GM12878 (cell line): ENCODE data around the gene MAPKAP1.

Experiments
- CTCF ChIP-seq, 3 experiments: IDR thresholded peaks in 2 of 3; conservative IDR thresholded peaks in 1 of 3; 2 replicates each; pipeline ENCODE4 v1.5.1; 2011; ENCODE audit warnings: low read depth in 3 of 3, low read length in 3 of 3, mild to moderate bottlenecking in 3 of 3, control low read depth in 2 of 3, moderate library complexity in 2 of 3, inconsistent platforms in 1 of 3, mixed read lengths in 1 of 3; ENCODE audit not compliant: control insufficient read depth in 2 of 3, insufficient read depth in 1 of 3; ENCODE audit errors: extremely low read depth in 1 of 3
- ELK1 ChIP-seq: IDR thresholded peaks from 2 replicates; pipeline ENCODE4 v1.6.1; 2012; ENCODE audit warnings: low read depth, low read length, improper control_type of control experiment
- EP300 ChIP-seq, 2 experiments: fragments of 150-350 bp in 1 of 2; IDR thresholded peaks; 2 replicates each; pipeline ENCODE4 v1.6.1; 2011 to 2012; ENCODE audit warnings: low read depth in 2 of 2, low read length in 2 of 2, borderline replicate concordance in 1 of 2, improper control_type of control experiment in 1 of 2, inconsistent platforms in 1 of 2; ENCODE audit not compliant: control insufficient read depth in 1 of 2
- EZH2 ChIP-seq: IDR thresholded peaks from 2 replicates; pipeline ENCODE4 v1.6.1; 2012; ENCODE audit warnings: low read depth, mild to moderate bottlenecking, control low read depth, inconsistent platforms, low read length, borderline replicate concordance; ENCODE audit not compliant: control insufficient read depth
- FOXM1 ChIP-seq: IDR thresholded peaks from 2 replicates; pipeline ENCODE4 v1.6.1; 2012; ENCODE audit warnings: low read depth, mild to moderate bottlenecking, inconsistent platforms, low read length, moderate library complexity
- POLR2A ChIP-seq: IDR thresholded peaks from 2 replicates; pipeline ENCODE4 v1.6.1; 2011; ENCODE audit warnings: low read depth, mild to moderate bottlenecking, low read length
- RAD21 ChIP-seq: IDR thresholded peaks from 2 replicates; pipeline ENCODE4 v1.6.1; 2011; ENCODE audit warnings: mild to moderate bottlenecking, low read depth, low read length, moderate library complexity; ENCODE audit not compliant: insufficient read depth
- REST ChIP-seq: IDR thresholded peaks from 2 replicates; pipeline ENCODE4 v1.6.1; 2012; ENCODE audit warnings: mild to moderate bottlenecking, low read depth, low read length
- TBL1XR1 ChIP-seq: IDR thresholded peaks from 2 replicates; pipeline ENCODE4 v1.6.1; 2012; ENCODE audit warnings: low read depth, low read length, improper control_type of control experiment
- ZBTB11 ChIP-seq: fragments of 450-650 bp; formaldehyde crosslinking; IDR thresholded peaks from 2 replicates; pipeline ENCODE4 v1.5.0; 2022; ENCODE audit warnings: mild to moderate bottlenecking, missing genetic modification characterization
- ZNF274 ChIP-seq: IDR thresholded peaks from one replicate; pipeline ENCODE4 v1.8.0; 2011; ENCODE audit not compliant: insufficient read length, insufficient read depth

- TF ChIP-seq ZNF274 = no peak
- no peak for TF ChIP-seq ZBTB11
- TF ChIP-seq POLR2A = no peak
- TF ChIP-seq RAD21 = no peak
- no peak for TF ChIP-seq EP300 (IDR thresholded peaks at IDR 0.05; ENCODE audit: borderline replicate concordance in 1 of 2, control insufficient read depth in 1 of 2, low read depth in 2 of 2, low read length in 2 of 2)
- no peak for TF ChIP-seq TBL1XR1
- TF ChIP-seq CTCF (IDR thresholded peaks at IDR 0.05 in 2 of 3, conservative IDR thresholded peaks at IDR 0.05 in 1 of 3; ENCODE audit: control insufficient read depth in 2 of 3, extremely low read depth in 1 of 3, insufficient read depth in 1 of 3, low read depth in 3 of 3, low read length in 3 of 3) = no peak
- no peak for TF ChIP-seq ELK1
- no peak for TF ChIP-seq EZH2
- TF ChIP-seq REST = no peak
- TF ChIP-seq FOXM1 = no peak
These were observed 209.1 kb downstream of the MAPKAP1 start for GRCh38 chr9:125497906-125498305.
